Endothelial cell of umbilical vein (primary cell): ENCODE measurements around the gene CDKN2B-AS1. TPM values are rescaled to one million over a fixed set of nuclear protein-coding genes. Genes with fewer than 3 reads are reported as not detected.
A peak's percentile ranks its signal among the peaks of the same experiment; 100 is the strongest.

Experiments
- BruUV-seq: library from RNA; stranded (reverse); fragments of 400-500 nt; replicated peaks from 2 replicates; lab custom pipeline; 2021; lab: Mats Ljungman, UMichigan
- CTCF ChIA-PET: fragments of 300-600, 350-600 bp; sonication (Branson Sonifier 250); formaldehyde crosslinking; loops from one replicate; lab custom pipeline; 2021; ENCODE audit warnings: antibody characterized with exemption, inconsistent platforms; lab: Charles Lee
- POLR2A ChIA-PET: fragments of 300-600, 350-600 bp; sonication (Branson Sonifier 250); formaldehyde crosslinking; loops from one replicate; lab custom pipeline; 2021; ENCODE audit warnings: antibody characterized with exemption, inconsistent platforms; lab: Charles Lee
- DNase-seq: peaks from one replicate; pipeline ENCODE4 v3.0.0-alpha.2; 2011; ENCODE audit warnings: low read depth, low spot score
- FAIRE-seq: peaks from 2 replicates; lab custom pipeline; 2011; peaks lifted over from hg19 to GRCh38; lab: Jason Lieb, UNC
- H2AFZ ChIP-seq: 2 replicates; pipeline ENCODE4 v1.6.0; 2012; ENCODE audit warnings: low read depth, low read length, control low read depth, inconsistent platforms
- H3K27ac ChIP-seq: 2 replicates; pipeline ENCODE4 v1.5.1; 2011; ENCODE audit warnings: low read depth, mild to moderate bottlenecking, control low read depth, low read length, moderate library complexity; ENCODE audit not compliant: insufficient read depth
- H3K27me3 ChIP-seq, 2 experiments: 2 replicates each; pipeline versions ENCODE4 v1.6.0 to v1.6.1; 2011; ENCODE audit warnings: low read length in 2 of 2, mixed read lengths in 1 of 2; ENCODE audit not compliant: control insufficient read depth in 2 of 2, insufficient read depth in 2 of 2
- H3K36me3 ChIP-seq, 2 experiments: 2 replicates in 1 of 2; 3 replicates in 1 of 2; pipeline ENCODE4 v1.5.1; 2011; ENCODE audit warnings: low read length in 2 of 2, mild to moderate bottlenecking in 1 of 2, moderate library complexity in 1 of 2; ENCODE audit not compliant: control insufficient read depth in 2 of 2, insufficient read depth in 2 of 2; ENCODE audit errors: extremely low read depth in 1 of 2
- H3K4me1 ChIP-seq: 3 replicates; pipeline ENCODE4 v1.5.1; 2011; ENCODE audit warnings: mild to moderate bottlenecking, low read length; ENCODE audit not compliant: control insufficient read depth, insufficient read depth; ENCODE audit errors: extremely low read depth
- H3K4me2 ChIP-seq: 2 replicates; pipeline ENCODE4 v1.6.1; 2011; ENCODE audit warnings: low read length, control low read depth, mixed read lengths; ENCODE audit not compliant: insufficient read depth
- H3K4me3 ChIP-seq, 3 experiments: fragments of 200-600 bp in 1 of 3; sonication (generic), shearing (Covaris generic) in 1 of 3; replicated peaks in 1 of 3; 2 replicates each; pipeline ENCODE4 v1.5.1; 2011 to 2016; ENCODE audit warnings: control low read depth in 3 of 3, low read length in 3 of 3, mild to moderate bottlenecking in 2 of 3, inconsistent platforms in 1 of 3, low read depth in 1 of 3, moderate library complexity in 1 of 3; ENCODE audit not compliant: insufficient read depth in 1 of 3
- H3K79me2 ChIP-seq: 2 replicates; pipeline ENCODE4 v1.6.0; 2012; ENCODE audit warnings: low read length, inconsistent platforms; ENCODE audit not compliant: control insufficient read depth, insufficient read depth
- H3K9ac ChIP-seq: replicated peaks from 2 replicates; pipeline ENCODE3; 2011; ENCODE audit warnings: low read length, control low read depth; ENCODE audit not compliant: insufficient read depth; ENCODE audit errors: extremely low read depth
- H3K9me1 ChIP-seq: replicated peaks from 3 replicates; pipeline ENCODE4 v1.6.0; 2011; ENCODE audit warnings: mild to moderate bottlenecking, low read length; ENCODE audit not compliant: control insufficient read depth, insufficient read depth; ENCODE audit errors: extremely low read depth
- H3K9me3 ChIP-seq: replicated peaks from 2 replicates; pipeline ENCODE4 v1.5.1; 2012; ENCODE audit warnings: low read length, inconsistent platforms; ENCODE audit not compliant: control insufficient read depth, insufficient read depth
- H4K20me1 ChIP-seq: replicated peaks from 2 replicates; pipeline ENCODE3; 2011; ENCODE audit warnings: mild to moderate bottlenecking, low read length; ENCODE audit not compliant: control insufficient read depth, insufficient read depth; ENCODE audit errors: extremely low read depth
- CTCF ChIP-seq, 2 donors: IDR thresholded peaks; 1 replicate in 1 of 2; 2 replicates in 1 of 2; pipeline ENCODE4 v1.5.1; 2011; ENCODE audit warnings: low read length in 2 of 2, mild to moderate bottlenecking in 2 of 2, moderate library complexity in 2 of 2, control low read depth in 1 of 2, inconsistent platforms in 1 of 2, low read depth in 1 of 2; ENCODE audit not compliant: insufficient read depth in 1 of 2; ENCODE audit errors: extremely low read depth in 1 of 2
- EZH2 ChIP-seq: IDR thresholded peaks from 2 replicates; pipeline ENCODE4 v1.6.1; 2012; ENCODE audit warnings: borderline replicate concordance, low read depth, mild to moderate bottlenecking, moderate library complexity, low read length, inconsistent platforms; ENCODE audit not compliant: severe bottlenecking
- FOS ChIP-seq: IDR thresholded peaks from 2 replicates; pipeline ENCODE4 v1.6.1; 2011; ENCODE audit warnings: mild to moderate bottlenecking, low read length, moderate library complexity, borderline replicate concordance; ENCODE audit not compliant: insufficient read depth
- GATA2 ChIP-seq: IDR thresholded peaks from 2 replicates; pipeline ENCODE4 v1.7.0; 2011; ENCODE audit warnings: low read depth, mild to moderate bottlenecking, moderate library complexity, mixed read lengths, low read length; ENCODE audit not compliant: insufficient read length, insufficient read depth
- JUN ChIP-seq: IDR thresholded peaks from 2 replicates; pipeline ENCODE4 v1.6.1; 2011; ENCODE audit warnings: borderline replicate concordance, low read depth; ENCODE audit not compliant: insufficient read length, insufficient read depth
- MYC ChIP-seq: IDR thresholded peaks from one replicate; pipeline ENCODE4 v1.6.1; 2011; ENCODE audit warnings: mild to moderate bottlenecking, low read depth, low read length
- POLR2A ChIP-seq: IDR thresholded peaks from 2 replicates; pipeline ENCODE4 v1.6.1; 2012; ENCODE audit warnings: low read depth, mild to moderate bottlenecking, control low read depth, low read length
- POLR2AphosphoS5 ChIP-seq: IDR thresholded peaks from 2 replicates; pipeline ENCODE4 v1.6.1; 2012; ENCODE audit warnings: low read depth, mild to moderate bottlenecking, control low read depth, low read length, moderate library complexity; ENCODE audit not compliant: insufficient read depth
- dilution Hi-C: fragments of 300-500 bp; cut with MboI; formaldehyde crosslinking; loops from one replicate; pipeline ENCODE4 v1.15.0; 2019; ENCODE audit warnings: low sequenced_read_pairs; ENCODE audit not compliant: extremely low pct_ligation_motif_present
- intact Hi-C: fragments of 100-400 bp; cut with micrococcal nuclease; formaldehyde crosslinking; loops from one replicate; pipeline ENCODE4 v1.10.0; 2022
- polyA plus RNA-seq, 4 experiments: library from polyadenylated mRNA; depleted of rRNA in 3 of 4; stranded (reverse) in 3 of 4; unstranded in 1 of 4; fragments of >200 nt; gene quantifications; 2 replicates each; pipeline versions ENCODE4 v1.2.1 to v1.2.3, GENCODE V29; 2011 to 2012; ENCODE audit warnings: missing spikeins in 1 of 4
- total RNA-seq: library from RNA; stranded (reverse); gene quantifications from 2 replicates; pipeline ENCODE4 v1.2.3, GENCODE V29; 2021

The CDKN2B-AS1 gene
- total and polyA plus RNA-seq, 2 donors (not counting 3 experiments of a cell fraction or from before 2014, with no cell fraction given) = 0.44 to 1.9 TPM

GRCh38 chr9:21985964-21986667 lies 8.5 kb upstream of the CDKN2B-AS1 start:
- ChIA-PET CTCF (interaction anchor here (0.6 to 2.4 kb wide), 18 partner anchors 8 to 462 kb away, joined by 3 to 17 read pairs (median 4); partner anchors contain the start of gene CDKN2B), POLR2A (interaction anchor here (1.1 kb wide), 1 partner anchor 15 kb away, joined by 3 read pairs; no protein-coding TSS in a partner anchor)
- Histone ChIP-seq H3K27ac (no peak overlapping the region), H2AFZ (no peak overlapping the region), H3K4me1 (peaks cover 18% of the 10 kb centered on the region), H3K9ac (no peak overlapping the region), H3K9me3 (no peaks in the 10 kb centered on the region), H3K36me3 (no peaks in the 10 kb centered on the region), H3K27me3 (peaks cover 29 to 92% of the 10 kb centered on the region in 2 experiments), H3K4me2 (no peak overlapping the region), H3K9me1 (no peaks in the 10 kb centered on the region), H3K79me2 (no peaks in the 10 kb centered on the region), H3K4me3 (no peak overlapping the region), H4K20me1 (no peaks in the 10 kb centered on the region)
- intact Hi-C loops (loop anchor here (5.0 kb wide), 1 partner anchor 429 kb away; no protein-coding TSS in a partner anchor), dilution Hi-C loops (no loop called here)
- FAIRE-seq = no peak
- TF ChIP-seq GATA2 (no peak), POLR2A (no peak), MYC (no peak)
- no peak for DNase-seq
- no TSS peak for BruUV-seq

- H2AFZ ChIP-seq = no peak overlapping the region
- peaks cover 18% of the 10 kb centered on the region for H3K4me1 ChIP-seq
- intact Hi-C loops (loop anchor here (1.0 to 5.0 kb wide), 2 partner anchors 12 to 431 kb away; no protein-coding TSS in a partner anchor), dilution Hi-C loops (no loop called here)
- H3K27ac ChIP-seq = no peak overlapping the region
- H3K9me3 ChIP-seq = no peaks in the 10 kb centered on the region
- TF ChIP-seq MYC = no peak
- no peak for TF ChIP-seq CTCF (IDR thresholded peaks at IDR 0.05; ENCODE audit: extremely low read depth in 1 of 2, insufficient read depth in 1 of 2, low read depth in 1 of 2, low read length in 2 of 2)
- no peak for TF ChIP-seq JUN
- TF ChIP-seq GATA2 = no peak
- TF ChIP-seq FOS = no peak
- TF ChIP-seq POLR2AphosphoS5 = no peak
- TF ChIP-seq EZH2 = no peak
- TF ChIP-seq POLR2A = no peak
- no peaks in the 10 kb centered on the region for H3K36me3 ChIP-seq
- FAIRE-seq = no peak
- H3K27me3 ChIP-seq = peaks cover 22 to 70% of the 10 kb centered on the region in 2 experiments
- peak; percentile 29 for DNase-seq
- no TSS peak for BruUV-seq
- no peaks in the 10 kb centered on the region for H4K20me1 ChIP-seq
- H3K4me2 ChIP-seq = no peak overlapping the region
- H3K9me1 ChIP-seq = no peaks in the 10 kb centered on the region
- H3K9ac ChIP-seq = no peak overlapping the region
- no peaks in the 10 kb centered on the region for H3K79me2 ChIP-seq
- POLR2A ChIA-PET = no interaction called here
- H3K4me3 ChIP-seq = no peak overlapping the region
- CTCF ChIA-PET = interaction anchor here (1.3 to 5.0 kb wide), 2 partner anchors 12 to 20 kb away, joined by 3 to 39 read pairs; partner anchors contain the start of gene CDKN2B
These were observed 6.3 kb upstream of the CDKN2B-AS1 start for GRCh38 chr9:21988056-21988990.
